NOMO-1 (cell line): ENCODE measurements around the gene ADAMTS9.

Source experiments
- DNase-seq, 2 experiments: peaks; one replicate each; lab custom pipeline; 2025; ENCODE audit not compliant: unreplicated experiment in 2 of 2; lab: John Stamatoyannopoulos, UW

ADAMTS9 gene

DNA sequence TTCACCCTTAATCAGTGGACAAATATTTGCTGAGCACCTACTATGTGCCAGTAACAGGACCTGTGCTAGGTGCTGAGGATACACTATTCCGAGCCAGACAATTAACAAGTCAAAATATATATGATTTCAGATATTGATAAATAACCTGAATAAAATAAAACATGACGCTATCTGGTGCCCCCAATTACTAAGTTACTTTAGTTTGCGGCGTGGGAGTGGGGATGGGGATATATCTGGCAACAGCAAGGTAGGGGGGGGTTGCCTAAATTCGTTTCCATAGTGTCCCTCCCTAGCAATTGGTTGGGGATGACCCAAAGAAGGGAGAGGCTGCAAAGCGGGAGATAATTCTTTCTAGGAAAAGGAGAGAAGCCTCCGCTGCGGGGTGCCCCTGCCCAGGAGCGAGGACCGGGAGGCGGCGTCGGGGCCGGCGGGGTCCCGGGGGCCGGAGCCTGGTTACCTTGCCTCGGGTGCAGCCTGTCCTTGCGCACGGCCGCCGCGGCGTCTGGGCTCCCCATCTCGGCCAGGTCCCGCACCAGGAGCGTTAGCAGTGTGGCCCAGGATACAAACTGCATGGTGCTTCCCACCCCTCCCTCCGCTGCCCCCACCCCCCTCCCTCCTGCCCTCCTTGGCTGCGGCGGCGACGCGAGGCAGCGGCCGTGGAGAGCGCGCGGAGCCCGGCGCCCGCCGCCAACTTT is 567 bp downstream of the ADAMTS9 start:
- DNase-seq, result no peak

DNA sequence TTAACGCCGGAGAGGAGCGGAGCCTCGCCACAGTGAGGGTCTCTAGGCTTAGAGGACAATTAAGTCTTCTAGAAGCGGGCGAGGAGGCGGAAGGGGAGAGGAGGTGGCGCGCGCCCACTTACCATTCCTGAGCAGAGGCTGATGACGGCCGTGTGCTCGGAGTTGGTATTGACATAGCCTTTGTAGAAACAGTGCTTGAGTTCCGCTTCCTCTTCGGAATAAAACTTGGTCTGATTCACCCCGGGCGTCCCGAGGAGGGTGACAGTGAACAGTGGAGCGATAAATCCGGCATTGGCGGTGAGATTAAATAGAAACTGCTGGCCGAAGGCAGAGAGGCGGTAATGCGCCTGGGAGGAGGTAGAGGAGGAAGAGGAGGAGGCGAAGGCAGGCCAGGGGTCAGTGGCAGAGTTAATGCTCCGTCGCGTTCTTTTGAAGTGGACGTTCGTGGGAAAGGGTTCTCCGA is 1.3 kb downstream of the ADAMTS9 start:
- no peak for DNase-seq

DNA sequence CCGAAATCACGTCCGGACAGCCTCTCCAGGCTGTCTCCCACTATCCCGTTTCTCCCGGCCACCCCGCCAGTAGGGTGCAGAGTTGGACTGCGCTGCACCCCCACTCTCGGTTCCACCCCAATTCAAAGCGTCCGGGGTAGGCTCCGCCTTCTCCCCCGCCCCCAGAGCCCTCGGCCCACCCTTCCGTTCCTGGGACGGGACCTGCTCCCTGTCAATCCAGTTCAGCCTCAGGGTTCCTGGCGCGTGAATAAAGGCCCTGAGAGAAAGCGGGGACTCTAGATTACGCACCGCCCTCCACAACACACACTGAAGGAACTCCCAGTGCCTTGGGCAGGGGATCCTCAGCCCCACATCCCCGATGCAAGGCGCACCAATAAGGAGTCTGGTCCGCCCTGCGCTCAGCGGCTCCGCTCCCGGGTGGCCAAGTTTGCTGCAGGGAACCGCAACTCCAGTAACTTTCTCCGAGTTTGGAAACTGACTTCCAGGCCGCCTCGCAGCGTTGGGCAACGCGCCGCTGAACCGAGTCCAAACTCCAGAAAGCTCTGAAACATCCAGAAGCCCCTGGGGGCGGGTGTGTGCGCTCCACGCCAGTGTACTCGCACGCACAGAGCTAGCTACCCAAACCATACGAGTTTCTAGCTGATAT is 1.9 kb downstream of the ADAMTS9 start:
- DNase-seq, result no peak

DNA sequence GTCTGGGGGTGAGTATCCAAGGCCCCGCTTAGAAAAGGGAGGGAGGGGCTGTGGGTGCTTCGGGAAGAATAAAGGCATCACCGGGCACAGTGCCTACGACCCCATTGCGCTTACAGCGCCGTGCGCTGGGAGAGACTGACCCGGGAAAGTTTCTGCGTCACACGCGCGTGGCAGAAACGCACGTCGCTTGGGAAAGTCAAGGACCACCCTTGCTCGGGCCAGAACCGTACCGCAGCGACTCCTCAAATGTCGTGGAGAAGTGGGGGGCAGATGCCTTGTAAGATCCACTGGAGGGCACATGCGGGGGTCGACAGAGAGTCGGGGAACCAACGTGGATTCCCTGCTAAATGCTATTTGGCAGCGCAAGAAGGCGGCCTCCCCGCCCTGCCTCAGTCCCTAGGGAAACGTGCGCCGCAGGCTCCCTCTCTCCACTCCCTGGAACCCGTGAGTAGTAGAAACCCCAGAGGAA is 2.4 kb downstream of the ADAMTS9 start:
- no peak for DNase-seq

DNA sequence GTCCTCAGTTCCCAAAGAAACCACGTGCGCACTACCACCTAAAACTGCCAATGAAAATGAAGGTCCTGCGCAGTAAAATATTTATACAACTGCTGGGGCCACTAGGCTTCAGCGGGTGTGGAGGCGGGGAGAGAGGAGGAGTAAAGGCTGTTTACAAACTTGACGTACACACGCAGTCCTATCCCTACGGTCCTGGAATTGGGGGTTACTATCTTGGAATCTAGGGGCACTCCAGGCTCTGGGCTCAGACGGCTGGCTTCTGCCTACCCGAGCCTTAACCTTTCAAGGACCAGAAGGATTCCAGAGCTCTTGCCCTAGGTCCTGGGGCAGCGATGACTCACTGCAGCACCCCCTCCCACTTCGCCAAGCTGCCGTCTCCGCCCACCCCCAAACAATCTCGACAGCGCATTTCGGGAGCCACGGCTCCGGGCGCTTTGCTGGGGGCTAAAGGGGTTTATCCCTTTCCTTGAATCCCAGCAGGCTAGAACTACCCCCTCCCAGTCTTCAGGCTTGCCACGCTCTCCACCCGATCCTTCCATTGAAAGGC is 3.0 kb downstream of the ADAMTS9 start:
- no peak for DNase-seq

DNA sequence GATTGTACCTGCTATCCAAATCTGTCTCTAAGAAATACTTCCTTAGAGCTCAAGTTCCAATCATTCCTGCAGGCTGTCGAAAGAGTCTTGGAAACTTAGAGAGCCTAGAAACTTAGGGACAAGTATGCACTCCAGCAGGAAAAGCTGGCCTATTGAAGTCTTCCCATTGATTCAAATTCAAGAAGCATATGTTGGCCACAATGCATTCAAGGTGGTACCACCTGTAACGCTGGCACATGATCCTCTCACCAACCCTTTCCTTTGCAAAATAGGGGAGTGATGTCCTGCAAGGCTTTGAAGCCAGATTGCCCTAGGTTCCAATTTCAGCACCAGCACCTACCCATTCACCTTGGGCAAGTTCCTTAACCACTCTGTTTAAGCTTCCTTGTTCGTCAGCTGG is 6.0 kb downstream of the ADAMTS9 start:
- DNase-seq, result no peak

DNA sequence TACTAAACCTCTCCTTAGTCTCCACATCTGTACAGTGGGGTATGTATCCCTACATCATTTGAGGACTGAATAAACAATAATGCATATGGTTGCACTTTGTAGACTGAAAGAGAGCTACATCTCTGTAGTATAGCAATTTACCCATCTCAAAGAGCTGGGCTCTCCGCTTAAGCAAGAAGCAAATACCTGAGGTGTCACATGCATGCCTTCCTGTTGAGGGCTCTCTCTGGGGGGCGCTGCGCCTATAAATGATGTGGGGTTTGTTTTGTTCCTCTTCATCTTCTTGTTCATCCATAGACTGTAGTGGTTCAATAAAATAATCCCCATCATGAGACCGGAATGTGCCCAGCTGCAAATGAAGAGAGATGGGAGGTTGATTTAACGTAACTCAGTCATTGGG is 6.8 kb downstream of the ADAMTS9 start:
- DNase-seq, result no peak

DNA sequence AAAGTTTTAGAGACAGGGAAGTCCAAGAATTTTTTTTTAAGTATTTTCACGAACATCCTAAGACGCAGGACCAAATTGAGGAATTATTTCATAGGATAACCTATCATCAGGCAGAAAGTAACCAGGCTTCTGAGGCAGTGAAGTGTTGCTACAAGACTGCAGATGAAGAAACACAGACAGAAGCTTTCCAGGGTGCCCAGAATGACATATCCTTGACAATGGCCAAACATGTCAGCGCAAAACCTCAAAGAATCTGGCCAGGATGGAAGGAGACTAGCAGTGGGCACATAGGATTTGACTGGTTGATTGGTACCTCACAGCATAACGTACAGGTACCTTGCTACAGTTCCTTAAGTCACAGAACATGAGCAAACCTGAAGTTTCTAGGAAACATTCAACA is 7.5 kb downstream of the ADAMTS9 start:
- no peak for DNase-seq

DNA sequence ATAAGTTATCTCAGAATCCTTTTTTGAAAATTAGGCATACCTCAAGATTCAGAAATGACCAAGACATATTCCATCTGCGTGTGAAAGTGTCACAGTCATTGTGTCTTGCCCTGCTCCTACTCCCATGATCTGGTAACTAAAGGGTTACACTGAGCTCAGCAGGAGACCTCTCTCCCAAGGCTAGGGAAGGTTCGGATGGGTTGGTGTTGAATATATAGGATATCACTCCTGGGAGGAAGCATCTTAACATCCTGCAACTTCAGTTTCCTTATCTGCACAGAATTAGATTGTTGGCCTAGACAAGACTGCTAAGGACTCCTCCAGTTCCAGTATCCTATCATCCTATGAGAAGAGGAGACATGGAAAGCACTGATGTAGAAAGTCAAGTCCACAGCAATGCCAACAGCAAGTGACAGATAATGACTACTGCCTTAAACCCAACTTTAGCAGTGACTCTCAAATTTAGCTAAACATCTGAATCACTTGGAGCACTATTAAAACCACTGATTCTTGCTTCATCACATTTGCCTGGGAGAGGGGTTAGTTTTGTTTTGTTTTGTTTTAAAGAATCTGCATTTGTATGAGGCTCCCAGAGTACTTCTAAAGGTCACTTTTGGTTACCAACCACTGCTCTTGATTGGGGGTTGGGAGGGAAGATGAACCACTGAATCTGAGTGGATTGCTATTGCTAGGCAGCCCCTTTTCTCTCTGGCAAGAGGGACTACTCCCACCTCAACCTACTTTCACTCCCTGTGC is 9.7 kb downstream of the ADAMTS9 start:
- DNase-seq, result no peak

DNA sequence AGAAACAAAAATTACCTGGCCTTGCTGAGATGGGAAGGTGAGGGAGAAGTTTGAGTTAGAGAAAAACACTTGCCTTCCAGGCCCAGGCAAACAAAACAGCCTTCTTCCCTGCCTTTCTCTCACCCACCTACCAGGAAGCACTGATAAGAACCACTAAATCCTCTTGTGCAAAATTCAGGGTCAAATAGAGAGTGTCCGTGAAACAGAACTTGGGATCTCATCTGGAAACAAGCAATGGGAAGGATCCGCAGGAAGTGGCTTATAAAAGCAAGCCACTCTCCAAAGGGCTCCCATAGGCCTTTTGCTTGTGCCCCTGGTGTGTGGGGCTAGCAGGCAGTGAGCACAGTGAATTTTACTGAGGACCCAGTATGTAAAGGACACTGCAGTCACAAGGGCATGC is 11.0 kb downstream of the ADAMTS9 start:
- no peak for DNase-seq

DNA sequence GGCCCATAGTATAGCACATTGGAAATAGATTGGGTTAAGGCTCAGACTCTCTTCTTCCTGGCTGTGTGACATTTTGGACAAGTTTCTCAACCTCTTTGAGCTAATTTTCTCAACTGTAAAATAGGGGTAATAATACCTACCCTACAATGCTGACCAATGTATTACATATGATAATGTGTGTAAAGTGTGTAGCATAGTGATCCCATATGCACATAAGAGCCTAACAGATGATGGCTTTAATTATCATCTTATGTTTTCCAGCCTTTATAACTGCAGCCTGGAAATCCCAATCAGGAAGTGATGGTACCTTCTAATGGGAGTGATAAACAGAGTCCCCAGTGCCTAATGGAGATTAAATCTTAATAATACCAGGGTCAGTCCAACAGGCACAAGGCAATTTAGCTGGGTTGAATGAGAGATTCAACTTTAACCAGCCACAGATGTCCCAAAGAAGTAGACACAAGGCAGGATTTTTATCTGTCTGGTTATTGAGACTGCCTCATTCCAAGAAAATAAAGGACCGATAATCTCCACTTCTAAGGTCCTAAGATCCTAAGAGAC is 12.0 kb downstream of the ADAMTS9 start:
- no peak for DNase-seq

DNA sequence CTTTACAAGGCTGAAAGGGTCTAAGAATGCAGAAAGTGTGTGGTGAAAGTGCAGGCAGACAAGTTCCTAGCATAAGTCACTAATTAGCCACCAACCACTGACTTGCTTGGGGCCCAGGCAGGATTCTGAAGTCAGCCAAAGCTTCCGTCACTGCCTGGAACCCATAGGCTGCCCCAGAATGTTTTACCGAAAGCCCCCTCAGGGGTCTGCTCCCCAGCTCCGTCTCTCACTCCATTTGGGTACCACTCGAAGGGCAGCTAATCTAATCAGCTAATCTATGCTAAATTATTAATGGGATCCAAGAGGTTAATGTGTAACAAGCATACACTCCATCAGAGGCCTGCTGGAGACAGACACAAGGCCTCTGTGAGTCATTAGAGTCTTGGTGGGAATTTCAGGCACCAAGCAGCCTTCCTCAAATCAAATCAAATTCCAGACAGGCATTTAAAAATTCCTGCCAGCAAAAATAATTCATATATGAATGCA is 13.2 kb downstream of the ADAMTS9 start:
- no peak for DNase-seq

DNA sequence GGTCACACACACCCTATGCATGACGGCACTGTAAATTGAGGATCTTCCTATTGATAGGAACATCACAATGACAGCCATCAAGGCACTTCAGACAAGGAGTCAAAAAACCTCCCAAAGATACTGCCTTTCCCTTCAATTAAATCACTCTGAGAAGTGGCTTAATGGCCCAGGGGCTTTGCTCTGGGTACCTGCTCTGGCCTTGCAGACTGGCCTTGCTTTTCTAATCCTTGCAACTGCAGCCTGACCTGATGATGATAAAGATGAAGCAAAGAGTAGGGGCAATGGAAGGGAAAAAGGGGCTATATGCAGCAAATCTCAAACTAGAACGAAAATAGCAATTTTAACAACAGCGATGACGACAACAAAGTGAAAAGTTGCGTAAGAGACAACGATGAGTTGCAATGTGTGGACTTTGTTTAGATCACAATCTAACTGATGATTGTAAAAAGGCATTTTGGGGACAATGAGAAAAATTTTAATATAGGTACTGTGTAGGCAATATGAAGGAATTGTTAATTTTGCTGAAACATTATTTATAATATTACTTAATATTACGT is 14.6 kb downstream of the ADAMTS9 start:
- DNase-seq, result no peak

DNA sequence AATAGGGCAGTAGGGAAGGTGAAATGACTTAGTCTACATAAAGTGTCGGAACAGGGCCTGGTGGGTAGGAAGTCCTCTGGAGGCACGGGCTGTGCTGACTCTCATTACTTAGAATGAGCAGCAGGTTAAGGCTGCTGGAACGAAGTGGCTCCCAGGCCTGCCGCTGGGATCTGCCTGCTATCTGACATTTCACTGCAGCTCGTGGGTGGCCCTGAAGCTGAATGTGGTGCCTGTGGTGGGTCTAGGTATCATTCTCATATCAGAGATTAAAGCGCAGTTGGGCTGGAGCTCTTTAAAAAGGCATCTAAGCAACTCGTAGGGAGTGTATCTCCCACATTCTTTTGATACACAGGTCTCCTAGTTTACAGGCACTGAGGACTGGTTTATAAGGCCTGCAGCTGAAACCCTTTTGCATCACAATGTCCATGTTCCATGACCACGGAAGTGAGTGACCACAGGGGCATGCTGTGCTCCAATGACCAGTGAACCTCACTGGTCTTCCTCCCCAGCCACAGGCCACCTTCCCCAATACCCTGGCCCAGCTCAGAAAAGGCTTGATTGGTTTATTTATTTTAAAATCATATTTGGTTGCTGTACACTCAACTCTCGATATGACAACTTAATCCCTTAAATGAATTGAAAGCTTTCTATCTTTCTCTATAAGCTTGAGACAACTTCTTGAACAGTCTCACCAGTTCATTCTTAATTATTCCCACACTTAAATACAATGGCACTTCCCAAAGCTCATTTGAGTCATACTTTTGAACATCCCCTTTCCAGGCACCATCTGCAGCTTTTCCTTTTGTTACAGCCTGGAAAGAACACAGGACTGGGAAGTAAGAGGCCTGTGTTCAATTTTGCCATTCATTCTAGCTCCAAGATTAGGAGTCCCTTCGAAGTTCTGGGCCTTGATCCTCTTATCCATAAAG is 19.0 kb downstream of the ADAMTS9 start:
- no peak for DNase-seq

DNA sequence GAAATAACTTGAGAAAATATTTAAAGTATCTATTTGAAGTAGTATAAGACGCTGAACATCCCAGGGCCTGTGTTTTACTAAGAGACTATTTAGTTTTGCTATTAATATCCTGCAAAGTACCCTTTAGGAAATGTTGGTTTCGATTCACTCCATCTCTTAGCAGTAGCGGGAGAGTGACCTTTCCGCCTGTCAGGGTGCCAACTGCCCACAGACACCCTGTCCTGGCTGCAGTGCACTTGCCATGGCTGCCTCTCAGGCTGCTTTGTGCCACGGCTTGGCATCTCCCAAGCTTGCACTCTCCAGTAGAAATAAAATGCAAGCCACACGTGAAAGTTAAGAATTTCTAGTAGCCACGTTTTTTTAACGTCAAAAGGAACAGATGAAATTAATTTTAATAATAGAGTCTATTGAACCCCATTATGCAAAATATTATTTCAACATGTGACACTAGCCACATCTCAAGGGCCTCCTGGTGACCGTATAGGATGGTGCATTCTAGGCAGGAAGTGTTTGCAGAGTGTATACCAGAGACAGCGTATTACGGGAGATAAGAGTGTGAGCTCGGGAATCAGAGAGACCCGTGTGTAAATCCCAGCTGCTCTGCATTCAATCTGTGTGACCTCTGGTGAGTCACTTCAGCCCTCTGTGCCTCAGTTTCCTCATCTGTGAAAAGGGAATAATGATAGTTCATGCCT is 19.8 kb downstream of the ADAMTS9 start:
- no peak for DNase-seq

DNA sequence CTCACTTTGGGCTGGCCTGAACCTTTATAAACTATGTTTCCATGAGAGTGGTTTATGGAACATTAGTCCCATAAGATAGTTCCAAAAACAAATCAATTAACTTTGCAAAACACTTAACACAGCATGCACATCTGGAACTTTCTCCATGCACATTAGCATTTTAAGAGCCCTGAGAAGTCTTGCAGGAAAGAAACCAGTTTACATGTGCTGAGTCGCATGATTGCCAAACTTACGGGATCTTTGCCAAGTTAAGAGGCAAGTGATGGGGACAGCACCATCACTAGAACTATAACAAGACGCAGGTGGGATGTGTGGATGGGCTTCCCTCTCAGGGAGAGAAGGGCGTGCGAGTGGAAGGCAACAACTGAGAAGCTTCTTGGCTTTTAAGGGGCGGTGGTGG is 20.7 kb downstream of the ADAMTS9 start:
- no peak for DNase-seq

DNA sequence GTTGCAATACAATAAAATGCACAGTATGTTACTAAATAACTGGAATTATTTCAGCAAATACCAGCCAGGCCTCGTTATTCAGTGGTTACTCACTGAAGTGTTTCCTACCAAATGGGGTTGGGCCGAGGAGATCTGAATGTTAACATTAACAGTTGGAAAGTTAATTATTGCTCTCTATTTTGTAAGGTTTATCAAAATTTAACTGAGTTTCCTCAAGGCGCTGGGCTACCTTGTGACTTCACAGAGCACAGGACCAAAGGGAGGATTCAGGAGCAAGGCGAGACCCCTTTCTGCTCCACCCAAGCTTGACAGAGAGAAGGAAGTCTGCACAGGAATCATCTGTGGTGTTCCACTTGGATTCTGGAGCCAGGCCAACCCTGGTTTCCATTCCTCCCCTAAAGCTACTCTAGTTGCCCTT is 21.6 kb downstream of the ADAMTS9 start:
- no peak for DNase-seq

DNA sequence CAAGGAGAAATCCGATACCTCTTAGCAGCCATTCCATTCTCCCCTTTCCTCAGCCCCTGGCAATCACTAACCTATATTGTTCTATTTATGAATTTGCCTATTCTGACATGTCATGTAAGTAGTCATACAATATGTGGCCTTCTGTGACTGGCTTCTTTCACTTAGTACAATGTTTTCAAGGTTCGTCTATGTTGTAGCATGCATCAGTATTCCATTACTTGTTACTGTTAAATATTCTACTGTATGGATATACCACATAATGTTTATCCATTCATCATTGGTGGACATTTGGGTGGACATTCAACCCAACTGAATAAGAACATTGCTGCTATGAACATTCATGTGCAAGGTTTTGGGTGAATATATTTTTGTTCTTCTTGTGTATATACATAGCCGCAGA is 23.4 kb downstream of the ADAMTS9 start:
- no peak for DNase-seq

DNA sequence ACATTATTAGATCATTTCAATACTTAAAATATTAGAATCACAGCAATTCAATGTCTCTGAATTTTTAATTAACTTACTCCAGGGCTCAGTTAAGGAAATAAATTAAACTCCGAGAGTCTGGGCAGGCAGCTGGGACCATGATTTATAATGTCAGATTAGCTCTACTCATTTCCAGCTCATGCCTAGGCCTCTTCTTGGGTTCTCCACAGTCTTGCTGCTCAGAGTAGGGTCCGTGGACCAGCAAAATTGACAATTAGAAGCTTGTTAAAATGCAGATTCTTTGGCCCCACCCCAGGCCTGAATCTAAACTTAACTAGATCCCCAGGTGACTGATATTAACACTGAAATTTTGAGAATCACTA is 28.2 kb downstream of the ADAMTS9 start:
- DNase-seq, result no peak
